ENCODE measurements around the gene AGAP3.

- TF ChIP-seq POLR2A (IDR thresholded peaks at IDR 0.05) (no peak), CTCF (IDR thresholded peaks at IDR 0.05) (no peak)
These were observed 43.8 kb downstream of the AGAP3 start for GRCh38 chr7:151129960-151130591.

Measured in testis (tissue), 2 donors.